GM12892 (cell line): Measurements from ENCODE around the gene ANKRD44.
A peak's percentile ranks its signal among the peaks of the same experiment; 100 is the strongest.

Source experiments
- DNase-seq: peaks from one replicate; pipeline ENCODE4 v3.0.0; 2011; ENCODE audit not compliant: insufficient read length
- FAIRE-seq: peaks from 2 replicates; lab custom pipeline; 2011; peaks lifted over from hg19 to GRCh38; lab: Jason Lieb, UNC
- POLR2A ChIP-seq: IDR thresholded peaks from 2 replicates; pipeline ENCODE4 v1.6.1; 2011; ENCODE audit warnings: low read depth, low read length, control low read depth
- POLR2AphosphoS5 ChIP-seq: IDR thresholded peaks from 2 replicates; pipeline ENCODE4 v1.6.1; 2011; ENCODE audit warnings: low read depth, low read length, control low read depth
- TAF1 ChIP-seq: IDR thresholded peaks from 2 replicates; pipeline ENCODE4 v1.6.1; 2011; ENCODE audit warnings: low read depth, mild to moderate bottlenecking, control low read depth, low read length, borderline replicate concordance

Gene ANKRD44

DNA sequence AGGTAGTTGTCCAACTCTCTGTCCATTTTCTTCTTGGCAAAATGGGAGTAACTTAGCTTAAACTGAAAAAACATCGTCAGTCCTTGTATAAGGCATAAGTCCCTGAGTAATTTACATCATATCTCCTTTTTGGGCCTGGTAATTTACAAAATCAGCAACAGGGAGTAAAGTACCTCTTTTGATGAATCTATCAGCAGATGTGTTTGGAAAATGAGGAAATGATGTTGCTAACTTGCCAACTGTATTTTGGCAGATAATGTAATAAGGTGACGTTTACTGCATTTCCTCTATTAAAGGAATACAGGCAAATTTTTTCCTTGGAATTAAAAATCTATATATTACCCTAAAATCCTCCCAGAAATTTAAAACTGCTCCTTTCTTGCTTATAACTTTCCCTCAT is 29.2 kb downstream of the ANKRD44 start:
- DNase-seq = no peak
- TF ChIP-seq POLR2AphosphoS5 = no peak
- no peak for TF ChIP-seq POLR2A
- no peak for TF ChIP-seq TAF1
- no peak for FAIRE-seq

GRCh38 chr2:197280015-197280702 is 30.4 kb downstream of the ANKRD44 start:
- DNase-seq (no peak), FAIRE-seq (peak; percentile 61)
- no peak for TF ChIP-seq TAF1
- TF ChIP-seq POLR2AphosphoS5 = no peak
- no peak for TF ChIP-seq POLR2A

DNA sequence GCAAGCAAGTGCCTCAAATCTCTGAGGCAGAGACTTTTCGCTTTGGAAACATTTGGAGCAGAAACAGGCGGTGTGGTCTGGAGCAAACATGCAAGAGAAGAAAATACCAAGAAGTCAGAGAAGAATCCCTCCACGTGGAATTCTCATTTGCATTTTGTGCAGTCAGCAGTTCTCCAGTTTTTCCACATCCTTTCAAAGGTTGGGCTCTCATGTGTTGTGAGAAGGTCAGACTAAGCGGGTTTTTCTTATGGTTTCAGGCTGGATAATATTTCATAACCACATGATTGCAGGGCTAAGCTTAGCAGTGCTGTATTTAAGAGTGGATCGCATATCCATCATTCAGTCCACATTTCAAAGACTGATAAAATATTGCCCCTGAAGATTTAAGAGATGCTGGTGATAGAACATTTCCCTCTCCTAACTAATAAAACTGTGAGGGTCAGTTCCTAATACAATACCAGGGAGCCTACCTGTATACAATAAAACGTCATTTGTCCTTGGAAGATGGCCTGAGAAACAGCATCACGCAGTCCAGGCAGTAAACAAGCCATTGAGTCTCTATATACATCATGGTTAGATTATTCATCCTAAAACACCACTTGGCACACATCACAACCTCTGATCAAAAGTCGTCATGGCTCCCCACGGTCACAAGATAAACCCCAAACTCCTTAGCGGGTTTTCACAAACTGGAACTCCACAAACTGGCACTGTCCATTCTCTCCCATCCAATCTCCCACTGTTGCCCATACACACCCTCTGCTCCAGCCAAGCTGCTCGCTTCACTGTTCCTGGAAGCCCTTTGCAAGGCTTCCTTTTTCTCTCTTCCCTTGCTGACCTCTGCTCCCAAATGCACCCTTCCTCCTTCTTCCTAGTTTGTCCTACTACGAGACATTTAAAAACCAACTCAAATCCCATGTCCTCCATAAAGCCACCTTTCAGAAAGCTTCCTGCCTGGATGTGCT is 31.5 kb downstream of the ANKRD44 start:
- no peak for DNase-seq
- TF ChIP-seq TAF1 = no peak
- no peak for TF ChIP-seq POLR2A
- TF ChIP-seq POLR2AphosphoS5 = no peak
- peak; percentile 67 for FAIRE-seq

- no peak for FAIRE-seq
- no peak for TF ChIP-seq POLR2A
- TF ChIP-seq TAF1 = no peak
- TF ChIP-seq POLR2AphosphoS5 = no peak
- DNase-seq = no peak
Measured at GRCh38 chr2:197277794-197278193, 32.8 kb downstream of the ANKRD44 start.

DNA sequence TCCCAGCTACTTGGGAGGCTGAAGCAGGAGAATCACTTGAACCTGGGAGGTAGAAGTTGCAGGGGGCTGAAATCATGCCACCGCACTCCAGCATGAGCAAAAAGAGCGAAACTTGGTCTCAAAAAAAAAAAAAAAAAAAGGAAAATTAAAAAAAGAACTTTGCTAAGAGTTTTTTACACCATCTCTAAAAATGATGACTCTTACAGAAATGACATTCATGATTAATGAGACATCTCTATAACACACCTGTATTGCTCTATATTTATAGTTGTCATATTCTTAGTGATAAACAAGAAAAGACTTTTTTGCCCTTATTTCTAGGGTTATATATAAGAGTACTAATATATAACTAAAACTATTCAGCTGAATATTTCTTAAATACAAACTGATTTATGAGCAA is 34.4 kb downstream of the ANKRD44 start:
- TF ChIP-seq POLR2AphosphoS5 = no peak
- no peak for TF ChIP-seq TAF1
- no peak for TF ChIP-seq POLR2A
- FAIRE-seq = no peak
- no peak for DNase-seq

DNA sequence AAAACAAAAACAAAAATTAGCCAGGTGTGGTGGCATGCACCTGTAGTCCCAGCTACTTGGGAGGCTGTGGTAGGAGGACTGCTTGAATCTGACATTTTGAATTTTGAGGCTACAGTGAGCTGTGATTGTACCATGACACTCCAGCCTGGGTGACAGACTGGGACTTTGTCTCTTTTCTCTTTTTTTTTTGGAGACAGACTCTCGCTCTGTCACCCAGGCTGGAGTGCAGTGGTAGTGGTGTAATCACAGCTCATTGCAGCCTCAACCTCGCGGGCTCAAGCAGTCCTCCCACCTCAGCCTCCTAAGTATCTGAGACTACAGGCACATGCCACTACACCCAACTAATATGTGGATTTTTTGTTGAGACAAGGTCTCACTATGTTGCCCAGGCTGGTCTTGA is 35.6 kb downstream of the ANKRD44 start:
- DNase-seq (no peak), FAIRE-seq (no peak)
- TF ChIP-seq POLR2A (no peak), TAF1 (no peak), POLR2AphosphoS5 (no peak)

GRCh38 chr2:197274349-197274748 is 36.2 kb downstream of the ANKRD44 start:
- TF ChIP-seq TAF1 = no peak
- no peak for TF ChIP-seq POLR2AphosphoS5
- TF ChIP-seq POLR2A = no peak
- FAIRE-seq (peak; percentile 60), DNase-seq (no peak)

- no peak for FAIRE-seq
- no peak for DNase-seq
- TF ChIP-seq POLR2A (no peak), TAF1 (no peak), POLR2AphosphoS5 (no peak)
Measured at GRCh38 chr2:197273485-197273884, 37.1 kb downstream of the ANKRD44 start.

GRCh38 chr2:197270601-197271000 is 40.0 kb downstream of the ANKRD44 start:
- no peak for DNase-seq
- no peak for TF ChIP-seq POLR2AphosphoS5
- TF ChIP-seq TAF1 = no peak
- TF ChIP-seq POLR2A = no peak
- FAIRE-seq = no peak

DNA sequence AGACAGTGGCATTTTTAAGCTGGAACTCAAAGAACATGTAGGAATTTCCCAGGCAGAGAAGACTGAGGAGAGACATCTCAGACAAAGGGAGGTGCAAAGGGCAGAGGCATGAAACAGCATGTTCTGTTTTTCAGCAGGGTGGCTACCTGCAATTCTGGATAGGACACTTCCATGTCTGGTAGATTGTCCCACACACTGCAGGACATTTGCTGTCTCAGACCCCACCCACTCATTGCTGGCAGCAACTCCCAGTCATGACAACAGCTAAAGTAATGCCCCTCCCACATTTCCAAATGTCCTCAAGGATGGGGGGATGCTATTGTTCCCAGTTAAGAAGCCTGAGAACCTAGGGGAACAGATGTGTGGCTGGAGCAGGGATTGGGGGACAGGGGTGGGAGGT is 40.8 kb downstream of the ANKRD44 start:
- TF ChIP-seq POLR2A = no peak
- TF ChIP-seq TAF1 = no peak
- FAIRE-seq (peak; percentile 9), DNase-seq (no peak)

DNA sequence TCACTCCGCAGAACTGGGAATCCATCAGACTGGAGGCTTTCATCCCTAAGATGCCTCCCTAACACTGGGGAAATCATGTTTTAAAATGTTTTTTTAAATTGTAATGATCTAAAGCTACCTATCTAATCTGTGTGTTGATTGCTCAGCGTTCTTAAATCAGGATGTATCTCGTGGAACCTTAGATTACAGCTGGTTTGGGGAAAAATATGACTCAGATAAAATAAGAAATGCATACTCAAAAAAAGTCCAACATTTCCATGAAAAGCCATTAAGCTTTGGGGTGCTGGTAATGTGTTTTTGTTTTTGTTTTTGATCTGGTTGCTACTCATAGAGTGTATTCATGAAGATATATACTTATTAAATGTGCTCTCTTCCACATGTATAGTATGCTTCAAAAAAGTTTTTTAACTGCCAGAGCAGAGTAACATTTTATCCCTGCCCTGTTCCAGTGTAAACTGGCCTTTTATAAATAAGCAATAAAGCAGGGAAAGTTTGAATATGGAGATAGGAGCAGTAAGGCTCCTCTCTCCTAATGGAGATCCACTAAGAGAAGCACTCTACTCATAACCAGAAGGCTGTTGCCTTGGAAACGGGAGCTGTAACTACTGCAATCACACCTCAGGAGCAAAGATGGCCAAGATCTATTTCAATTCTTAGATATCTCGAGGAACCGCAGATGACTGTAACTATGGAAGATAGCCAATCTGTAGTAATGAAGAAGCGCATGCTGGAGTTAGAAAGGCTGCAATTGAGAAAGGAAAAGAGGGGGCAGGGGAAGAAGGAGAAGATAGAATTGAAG is 41.6 kb downstream of the ANKRD44 start:
- peak; percentile 56 for FAIRE-seq
- no peak for TF ChIP-seq POLR2AphosphoS5
- TF ChIP-seq TAF1 = no peak
- TF ChIP-seq POLR2A = no peak

More for the DNA sequence above, 41.6 kb downstream of the ANKRD44 start:
- no peak for DNase-seq
